HFF-Myc (cell line): ENCODE measurements around the gene OIT3.
A peak's percentile ranks its signal among the peaks of the same experiment; 100 is the strongest.

Experiments
- DNase-seq: peaks from one replicate; pipeline ENCODE4 v3.0.0-alpha.2; 2011; ENCODE audit warnings: low read depth; ENCODE audit errors: extremely low read depth
- H3K4me3 ChIP-seq: replicated peaks from 2 replicates; pipeline ENCODE4 v1.5.1; 2011; ENCODE audit warnings: low read depth, mild to moderate bottlenecking, control low read depth, low read length
- CTCF ChIP-seq: IDR thresholded peaks from 2 replicates; pipeline ENCODE4 v1.5.1; 2012; ENCODE audit warnings: mild to moderate bottlenecking, low read depth, low read length, control low read depth; ENCODE audit errors: missing control alignments

The OIT3 gene

GRCh38 chr10:72855790-72856189 is 37.7 kb upstream of the OIT3 start:
- TF ChIP-seq CTCF, result no peak
- no peak for DNase-seq
- H3K4me3 ChIP-seq, result no peak overlapping the region

GRCh38 chr10:72858067-72858466 is 35.5 kb upstream of the OIT3 start:
- DNase-seq, result no peak
- no peak for TF ChIP-seq CTCF
- H3K4me3 ChIP-seq, result no peak overlapping the region

- H3K4me3 ChIP-seq, result no peak overlapping the region
- TF ChIP-seq CTCF, result no peak
- no peak for DNase-seq
Measured at GRCh38 chr10:72862957-72863356, 30.6 kb upstream of the OIT3 start.

GRCh38 chr10:72875250-72876055 is 18.1 kb upstream of the OIT3 start:
- DNase-seq, result no peak
- no peak overlapping the region for H3K4me3 ChIP-seq
- TF ChIP-seq CTCF, result peak; percentile 40

- TF ChIP-seq CTCF, result no peak
- no peak overlapping the region for H3K4me3 ChIP-seq
- DNase-seq, result no peak
Measured at GRCh38 chr10:72879245-72879644, 14.3 kb upstream of the OIT3 start.

GRCh38 chr10:72881291-72881690 is 12.2 kb upstream of the OIT3 start:
- no peak for TF ChIP-seq CTCF
- DNase-seq, result no peak
- H3K4me3 ChIP-seq, result no peak overlapping the region

GRCh38 chr10:72883861-72884260 is 9.7 kb upstream of the OIT3 start:
- TF ChIP-seq CTCF, result no peak
- no peak overlapping the region for H3K4me3 ChIP-seq
- DNase-seq, result no peak
